Right lobe of liver (tissue), 4 donors: Measurements from ENCODE around the gene NOC2L.
"Not testable (repeated sequence)": the region's sequence is repeated elsewhere in the genome, so short reads cannot be mapped to it uniquely, and the experiment has no call there.

Experiments used
- POLR2A ChIP-seq: fragments of 450-650 bp; IDR thresholded peaks from one replicate; pipeline ENCODE4 v1.6.1; 2017; ENCODE audit warnings: antibody characterized with exemption, mild to moderate bottlenecking
- TF ChIP-seq, protein P1 (sequence below), 4 donors: fragments of 200-600 bp in 3 of 4; fragments of 450-650 bp in 1 of 4; IDR thresholded peaks; one replicate each; pipeline versions ENCODE4 v1.5.1 to v1.8.0; 2016 to 2022; ENCODE audit warnings: antibody characterized with exemption in 4 of 4, mild to moderate bottlenecking in 2 of 4
- donor health status: DM: no; HTN: no; CAD: no.
- donor health status: DM: no; HTN: no; CAD: no.
- donor health status: DM: no; HTN: yes; CAD: no.

- TF ChIP-seq POLR2A, result not testable (repeated sequence)
- TF ChIP-seq, protein P1, sequence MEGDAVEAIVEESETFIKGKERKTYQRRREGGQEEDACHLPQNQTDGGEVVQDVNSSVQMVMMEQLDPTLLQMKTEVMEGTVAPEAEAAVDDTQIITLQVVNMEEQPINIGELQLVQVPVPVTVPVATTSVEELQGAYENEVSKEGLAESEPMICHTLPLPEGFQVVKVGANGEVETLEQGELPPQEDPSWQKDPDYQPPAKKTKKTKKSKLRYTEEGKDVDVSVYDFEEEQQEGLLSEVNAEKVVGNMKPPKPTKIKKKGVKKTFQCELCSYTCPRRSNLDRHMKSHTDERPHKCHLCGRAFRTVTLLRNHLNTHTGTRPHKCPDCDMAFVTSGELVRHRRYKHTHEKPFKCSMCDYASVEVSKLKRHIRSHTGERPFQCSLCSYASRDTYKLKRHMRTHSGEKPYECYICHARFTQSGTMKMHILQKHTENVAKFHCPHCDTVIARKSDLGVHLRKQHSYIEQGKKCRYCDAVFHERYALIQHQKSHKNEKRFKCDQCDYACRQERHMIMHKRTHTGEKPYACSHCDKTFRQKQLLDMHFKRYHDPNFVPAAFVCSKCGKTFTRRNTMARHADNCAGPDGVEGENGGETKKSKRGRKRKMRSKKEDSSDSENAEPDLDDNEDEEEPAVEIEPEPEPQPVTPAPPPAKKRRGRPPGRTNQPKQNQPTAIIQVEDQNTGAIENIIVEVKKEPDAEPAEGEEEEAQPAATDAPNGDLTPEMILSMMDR (IDR thresholded peaks at IDR 0.05), result not testable (repeated sequence)
These were observed 32.2 kb upstream of the NOC2L start for GRCh38 chr1:991275-991674.
